ENCODE data around the gene MYOZ2. TPM values are rescaled to one million over a fixed set of nuclear protein-coding genes. Genes with fewer than 3 reads are reported as not detected.

Gene MYOZ2
- total and polyA plus RNA-seq, 2 of the 4 experiments (the other 2 are of a cell fraction), result 0.17 to 0.18 TPM

DNA sequence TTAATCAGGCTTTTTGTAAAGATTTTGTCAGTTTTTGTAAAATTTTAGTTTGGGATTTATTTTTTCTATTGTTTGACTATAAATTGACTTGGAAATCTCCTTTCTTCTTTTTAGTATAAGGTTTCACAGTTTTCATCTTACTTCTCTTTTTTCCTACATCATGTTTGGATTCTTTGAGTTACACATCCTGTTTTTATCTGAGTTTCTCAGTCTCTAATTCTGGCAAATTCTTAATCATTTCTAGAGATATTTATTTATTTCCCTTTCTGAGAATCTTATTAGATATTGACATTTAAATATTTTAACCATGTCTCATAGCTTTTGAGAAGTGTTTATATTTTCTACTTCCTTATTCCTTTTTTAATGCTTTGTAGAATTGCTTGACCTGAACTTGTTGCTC, 97.6 kb downstream of the MYOZ2 start:
- intact Hi-C loops (cut with micrococcal nuclease), result loop anchor here (5.0 kb wide), 1 partner anchor 39 kb away; no protein-coding TSS in a partner anchor
- TF ChIP-seq MXI1 (IDR thresholded peaks at IDR 0.05; ENCODE audit: borderline replicate concordance, low read depth, low read length), result no peak
- TF ChIP-seq BHLHE40 (IDR thresholded peaks at IDR 0.05; ENCODE audit: low read depth, low read length), result no peak
- no peak for TF ChIP-seq MAZ (IDR thresholded peaks at IDR 0.05; ENCODE audit: borderline replicate concordance, low read depth, low read length)
- TF ChIP-seq CHD1 (IDR thresholded peaks at IDR 0.05; ENCODE audit: low read depth, low read length), result no peak
- no peak for TF ChIP-seq RAD21 (IDR thresholded peaks at IDR 0.05; ENCODE audit: low read length)
- TF ChIP-seq, protein P1, sequence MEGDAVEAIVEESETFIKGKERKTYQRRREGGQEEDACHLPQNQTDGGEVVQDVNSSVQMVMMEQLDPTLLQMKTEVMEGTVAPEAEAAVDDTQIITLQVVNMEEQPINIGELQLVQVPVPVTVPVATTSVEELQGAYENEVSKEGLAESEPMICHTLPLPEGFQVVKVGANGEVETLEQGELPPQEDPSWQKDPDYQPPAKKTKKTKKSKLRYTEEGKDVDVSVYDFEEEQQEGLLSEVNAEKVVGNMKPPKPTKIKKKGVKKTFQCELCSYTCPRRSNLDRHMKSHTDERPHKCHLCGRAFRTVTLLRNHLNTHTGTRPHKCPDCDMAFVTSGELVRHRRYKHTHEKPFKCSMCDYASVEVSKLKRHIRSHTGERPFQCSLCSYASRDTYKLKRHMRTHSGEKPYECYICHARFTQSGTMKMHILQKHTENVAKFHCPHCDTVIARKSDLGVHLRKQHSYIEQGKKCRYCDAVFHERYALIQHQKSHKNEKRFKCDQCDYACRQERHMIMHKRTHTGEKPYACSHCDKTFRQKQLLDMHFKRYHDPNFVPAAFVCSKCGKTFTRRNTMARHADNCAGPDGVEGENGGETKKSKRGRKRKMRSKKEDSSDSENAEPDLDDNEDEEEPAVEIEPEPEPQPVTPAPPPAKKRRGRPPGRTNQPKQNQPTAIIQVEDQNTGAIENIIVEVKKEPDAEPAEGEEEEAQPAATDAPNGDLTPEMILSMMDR (conservative IDR thresholded peaks at IDR 0.05; ENCODE audit: low read depth, low read length), result no peak
- TF ChIP-seq SMC3 (IDR thresholded peaks at IDR 0.05; ENCODE audit: low read depth, low read length), result no peak
- TF ChIP-seq, protein P2, sequence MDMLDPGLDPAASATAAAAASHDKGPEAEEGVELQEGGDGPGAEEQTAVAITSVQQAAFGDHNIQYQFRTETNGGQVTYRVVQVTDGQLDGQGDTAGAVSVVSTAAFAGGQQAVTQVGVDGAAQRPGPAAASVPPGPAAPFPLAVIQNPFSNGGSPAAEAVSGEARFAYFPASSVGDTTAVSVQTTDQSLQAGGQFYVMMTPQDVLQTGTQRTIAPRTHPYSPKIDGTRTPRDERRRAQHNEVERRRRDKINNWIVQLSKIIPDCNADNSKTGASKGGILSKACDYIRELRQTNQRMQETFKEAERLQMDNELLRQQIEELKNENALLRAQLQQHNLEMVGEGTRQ (IDR thresholded peaks at IDR 0.05; ENCODE audit: low read depth, low read length), result no peak
- no peak for TF ChIP-seq RFX5 (IDR thresholded peaks at IDR 0.05; ENCODE audit: low read depth, low read length)
- no peak for TF ChIP-seq POLR2A (IDR thresholded peaks at IDR 0.05; ENCODE audit: low read depth, low read length)
- TF ChIP-seq MAFK (IDR thresholded peaks at IDR 0.05; ENCODE audit: low read depth, low read length), result no peak
- TF ChIP-seq ELK1 (IDR thresholded peaks at IDR 0.05; ENCODE audit: borderline replicate concordance, low read depth, low read length), result no peak
- TF ChIP-seq RCOR1 (IDR thresholded peaks at IDR 0.05; ENCODE audit: insufficient replicate concordance, low read length), result no peak
- TF ChIP-seq NFE2L2 (IDR thresholded peaks at IDR 0.05; ENCODE audit: low read depth, low read length), result no peak
- no peak for TF ChIP-seq CEBPB (IDR thresholded peaks at IDR 0.05; ENCODE audit: low read depth, low read length)
- TF ChIP-seq FOS (IDR thresholded peaks at IDR 0.05; ENCODE audit: low read depth, low read length), result no peak

More for the DNA sequence above, 97.6 kb downstream of the MYOZ2 start:
- Histone ChIP-seq H3K79me1 (ENCODE audit: low read depth in 1 of 2, low read length in 2 of 2) (peaks cover 32 to 58% of the 10 kb centered on the region in 2 experiments), H4K8ac (ENCODE audit: low read depth in 2 of 2, low read length in 2 of 2) (no peak overlapping the region), H4K5ac (ENCODE audit: low read depth, low read length) (no peak overlapping the region; the same call in 1 of the 2 replicates), H3K4me3 (ENCODE audit: insufficient read depth, low read depth, low read length) (no peak overlapping the region), H3K27ac (ENCODE audit: insufficient read depth, low read length) (no peak overlapping the region), H4K20me1 (ENCODE audit: insufficient read depth, low read length) (0 out of 2 replicates have a peak, but pooled peaks cover 2% of the 10 kb centered on the region), H4K91ac (ENCODE audit: insufficient read depth, low read depth, low read length) (no peak overlapping the region), H3K9me1 (ENCODE audit: insufficient read depth, low read length) (peaks cover 6% of the 10 kb centered on the region; the same call in 1 of the 2 replicates), H3K56ac (ENCODE audit: extremely low read depth, insufficient read depth, low read length) (no peak overlapping the region), H3K9ac (ENCODE audit: low read depth, low read length) (no peak overlapping the region), H2AK9ac (replicated peaks; ENCODE audit: low read depth, low read length, poor library complexity) (no peak overlapping the region), H2BK120ac (ENCODE audit: low read depth, low read length) (no peak overlapping the region), H2BK20ac (ENCODE audit: low read depth, low read length) (no peak overlapping the region), H2AK5ac (ENCODE audit: low read depth, low read length) (no peak overlapping the region), H3K36me3 (ENCODE audit: control insufficient read depth, insufficient read depth, low read length) (peaks cover 17% of the 10 kb centered on the region), H3K4ac (ENCODE audit: low read depth, low read length) (no peak overlapping the region), H3K27me3 (ENCODE audit: control insufficient read depth, insufficient read depth, low read length) (no peaks in the 10 kb centered on the region), H3K4me1 (ENCODE audit: control insufficient read depth, insufficient read depth, low read length) (peaks cover 6% of the 10 kb centered on the region), H3K14ac (replicated peaks; ENCODE audit: low read depth, low read length) (no peak overlapping the region), H3K9me3 (ENCODE audit: control insufficient read depth, insufficient read depth, low read length) (no peaks in the 10 kb centered on the region), H3K23ac (ENCODE audit: low read depth, low read length) (no peak overlapping the region), H2BK5ac (ENCODE audit: low read depth, low read length, poor library complexity, severe bottlenecking) (no peak overlapping the region), H3K4me2 (ENCODE audit: low read depth, low read length) (no peak overlapping the region), H2BK15ac (ENCODE audit: low read depth, low read length) (no peak overlapping the region), H2AFZ (replicated peaks; ENCODE audit: low read length, poor library complexity) (no peak overlapping the region), H3K18ac (ENCODE audit: low read depth, low read length) (no peak overlapping the region)
- BruUV-seq (replicated peaks), result no TSS peak
- dilution Hi-C loops (cut with HindIII; ENCODE audit: low sequenced_read_pairs, unreplicated experiment), result no loop called here
- ChIA-PET CTCF (interaction anchor here (0.5 to 0.6 kb wide), 2 partner anchors 183 to 344 kb away, joined by 3 read pairs; no protein-coding TSS in a partner anchor), POLR2A (ENCODE audit: unreplicated experiment) (no interaction called here)
- ATAC-seq (ENCODE audit: low read depth) (no peak), DNase-seq (no peak)
- in situ Hi-C loops (cut with MboI; ENCODE audit: low sequenced_read_pairs), result no loop called here
